MM.1S (cell line): ENCODE measurements around the gene VAV3.

Experiments
- DNase-seq: peaks from one replicate; pipeline ENCODE4 v3.0.0-alpha.2; 2015
- H2AFZ ChIP-seq: fragments of 300-600 bp; sonication (generic); 2 replicates; pipeline ENCODE4 v1.6.0; 2016; ENCODE audit warnings: antibody characterized with exemption, low read length
- H3F3A ChIP-seq: fragments of 300-600 bp; sonication (generic); 2 replicates; pipeline ENCODE4 v1.6.1; 2016; ENCODE audit warnings: mild to moderate bottlenecking, antibody characterized with exemption, low read length, moderate library complexity, mixed read lengths; ENCODE audit not compliant: insufficient read depth
- H3K27ac ChIP-seq: fragments of 300-600 bp; sonication (generic); 2 replicates; pipeline ENCODE4 v1.5.1; 2016; ENCODE audit warnings: mild to moderate bottlenecking, low read length
- H3K27me3 ChIP-seq: fragments of 300-600 bp; sonication (generic); replicated peaks from 2 replicates; pipeline ENCODE4 v1.6.0; 2016; ENCODE audit warnings: low read length; ENCODE audit not compliant: insufficient read depth
- H3K36me3 ChIP-seq: fragments of 300-600 bp; sonication (generic); replicated peaks from 2 replicates; pipeline ENCODE4 v1.6.1; 2016; ENCODE audit warnings: mild to moderate bottlenecking, low read length, mixed read lengths; ENCODE audit not compliant: insufficient read depth
- H3K4me1 ChIP-seq: fragments of 300-600 bp; sonication (generic); 2 replicates; pipeline ENCODE4 v1.6.1; 2016; ENCODE audit warnings: low read length, mixed read lengths
- H3K4me2 ChIP-seq: fragments of 300-600 bp; sonication (generic); 2 replicates; pipeline ENCODE4 v1.6.0; 2016; ENCODE audit warnings: low read depth, low read length
- H3K4me3 ChIP-seq: fragments of 300-600 bp; sonication (generic); 2 replicates; pipeline ENCODE4 v1.5.1; 2016; ENCODE audit warnings: low read length, mixed read lengths
- H3K79me2 ChIP-seq: fragments of 300-600 bp; sonication (generic); 2 replicates; pipeline ENCODE4 v1.6.1; 2016; ENCODE audit warnings: mixed run types, low read length, mixed read lengths
- H3K9ac ChIP-seq: fragments of 300-600 bp; sonication (generic); 2 replicates; pipeline ENCODE4 v1.6.1; 2016; ENCODE audit warnings: low read length, mixed read lengths
- H3K9me2 ChIP-seq: fragments of 300-600 bp; sonication (generic); replicated peaks from 2 replicates; pipeline ENCODE4 v1.6.1; 2016; ENCODE audit warnings: mild to moderate bottlenecking, low read length, mixed read lengths; ENCODE audit not compliant: insufficient read depth
- H3K9me3 ChIP-seq: fragments of 300-600 bp; sonication (generic); replicated peaks from 2 replicates; pipeline ENCODE4 v1.6.1; 2016; ENCODE audit warnings: mild to moderate bottlenecking, low read length, mixed read lengths; ENCODE audit not compliant: insufficient read depth
- H4K20me1 ChIP-seq: fragments of 300-600 bp; sonication (generic); 2 replicates; pipeline ENCODE4 v1.6.1; 2016; ENCODE audit warnings: mild to moderate bottlenecking, low read length, moderate library complexity, mixed read lengths; ENCODE audit not compliant: insufficient read depth
- CTCF ChIP-seq: fragments of 300-600 bp; sonication (generic); IDR thresholded peaks from 2 replicates; pipeline ENCODE4 v1.5.1; 2016; ENCODE audit warnings: antibody characterized with exemption, low read length, mixed read lengths
- EZH2 ChIP-seq: fragments of 300-600 bp; sonication (generic); optimal IDR thresholded peaks from 2 replicates; pipeline ENCODE3; 2017; ENCODE audit warnings: low read depth, mild to moderate bottlenecking, antibody characterized with exemption, low read length, mixed read lengths
- EZH2phosphoT487 ChIP-seq: fragments of 300-600 bp; sonication (generic); IDR thresholded peaks from 2 replicates; pipeline ENCODE4 v1.6.1; 2018; ENCODE audit warnings: antibody characterized with exemption, low read length

The VAV3 gene

GRCh38 chr1:107649023-107649422 is 316.0 kb downstream of the VAV3 start:
- Histone ChIP-seq H3K27me3 (no peaks in the 10 kb centered on the region), H3K9me2 (no peaks in the 10 kb centered on the region), H3K36me3 (no peaks in the 10 kb centered on the region), H3K4me2 (no peak overlapping the region), H4K20me1 (no peaks in the 10 kb centered on the region), H3K27ac (no peak overlapping the region), H3K9me3 (no peaks in the 10 kb centered on the region), H3K79me2 (no peaks in the 10 kb centered on the region), H3K9ac (no peak overlapping the region), H2AFZ (no peak overlapping the region), H3F3A (no peaks in the 10 kb centered on the region), H3K4me3 (no peak overlapping the region), H3K4me1 (no peaks in the 10 kb centered on the region; the same call in 1 of the 2 replicates)
- TF ChIP-seq EZH2phosphoT487 (no peak), EZH2 (no peak), CTCF (no peak)
- DNase-seq = no peak

- TF ChIP-seq CTCF = no peak
- TF ChIP-seq EZH2phosphoT487 = no peak
- TF ChIP-seq EZH2 = no peak
- Histone ChIP-seq H3K27ac (no peak overlapping the region), H3K9me2 (no peaks in the 10 kb centered on the region), H3K9me3 (no peaks in the 10 kb centered on the region), H2AFZ (no peak overlapping the region), H3K4me2 (no peak overlapping the region), H3K4me3 (no peak overlapping the region), H3K27me3 (no peaks in the 10 kb centered on the region), H3K9ac (no peak overlapping the region), H3K4me1 (no peaks in the 10 kb centered on the region), H3F3A (no peaks in the 10 kb centered on the region), H3K79me2 (no peaks in the 10 kb centered on the region), H4K20me1 (no peaks in the 10 kb centered on the region), H3K36me3 (no peaks in the 10 kb centered on the region)
- DNase-seq = no peak
Observed at GRCh38 chr1:107648071-107648470, 316.9 kb downstream of the VAV3 start.

GRCh38 chr1:107647012-107647411 is 318.0 kb downstream of the VAV3 start:
- Histone ChIP-seq H3K4me3 (no peak overlapping the region), H3K9me2 (no peaks in the 10 kb centered on the region), H3K27ac (no peak overlapping the region), H2AFZ (no peak overlapping the region), H3K4me2 (no peak overlapping the region), H4K20me1 (no peaks in the 10 kb centered on the region), H3K9me3 (no peaks in the 10 kb centered on the region), H3K79me2 (no peaks in the 10 kb centered on the region), H3F3A (no peaks in the 10 kb centered on the region), H3K9ac (no peak overlapping the region), H3K36me3 (no peaks in the 10 kb centered on the region), H3K27me3 (no peaks in the 10 kb centered on the region), H3K4me1 (no peaks in the 10 kb centered on the region)
- DNase-seq = no peak
- TF ChIP-seq EZH2phosphoT487 (no peak), EZH2 (no peak), CTCF (no peak)
